Purkinje cell (primary cell): ENCODE data around the gene ZNF593. TPM values are rescaled to one million over a fixed set of nuclear protein-coding genes. Genes with fewer than 3 reads are reported as not detected.

Experiments used
- polyA plus RNA-seq: library from polyadenylated mRNA; unstranded; fragments of >200 nt; fragmentation: Nextera tagmentation; gene quantifications from 2 replicates; pipeline ENCODE4 v1.2.1, GENCODE V29; 2014

Gene ZNF593
- polyA plus RNA-seq = 12.0 and 13.6 TPM in 2 replicates

DNA sequence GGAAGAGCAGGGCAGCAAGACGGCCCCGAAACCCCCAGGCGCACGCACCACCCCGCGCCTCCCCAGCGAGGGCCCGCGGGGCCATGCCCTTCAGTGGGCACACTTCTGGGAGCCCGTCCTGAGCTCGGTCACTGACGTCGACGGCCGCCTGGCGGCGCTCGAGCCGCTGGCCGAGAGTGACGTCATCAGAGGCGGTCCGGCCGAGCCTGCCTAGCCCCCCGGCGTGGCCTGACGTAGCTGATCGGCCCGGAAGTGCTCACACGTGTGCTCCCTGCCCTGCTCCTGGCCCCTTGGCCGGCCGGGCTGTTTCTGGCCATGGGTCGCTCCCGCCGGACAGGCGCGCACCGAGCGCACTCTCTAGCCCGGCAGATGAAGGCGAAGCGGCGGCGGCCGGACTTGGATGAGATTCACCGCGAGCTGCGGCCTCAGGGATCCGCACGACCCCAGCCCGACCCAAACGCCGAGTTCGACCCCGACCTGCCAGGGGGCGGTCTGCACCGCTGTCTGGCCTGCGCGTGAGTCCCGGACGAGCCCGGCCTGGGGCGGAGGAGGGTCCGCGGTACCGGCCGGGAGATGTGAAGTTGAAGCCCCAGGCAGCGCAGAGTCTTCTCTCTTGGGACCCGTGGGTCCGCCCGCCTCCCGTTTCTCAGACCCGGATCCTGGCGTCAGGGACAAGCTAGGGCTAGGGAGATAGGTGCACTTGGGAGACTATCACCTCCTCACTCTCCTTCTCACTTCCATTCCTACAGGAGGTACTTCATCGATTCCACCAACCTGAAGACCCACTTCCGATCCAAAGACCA lies at the start of gene ZNF593:
Gene ZNF593 (plus strand): TSS at position 240 of the 803 bp plus-strand sequence. CDS start 76 bp downstream, at position 316.

DNA sequence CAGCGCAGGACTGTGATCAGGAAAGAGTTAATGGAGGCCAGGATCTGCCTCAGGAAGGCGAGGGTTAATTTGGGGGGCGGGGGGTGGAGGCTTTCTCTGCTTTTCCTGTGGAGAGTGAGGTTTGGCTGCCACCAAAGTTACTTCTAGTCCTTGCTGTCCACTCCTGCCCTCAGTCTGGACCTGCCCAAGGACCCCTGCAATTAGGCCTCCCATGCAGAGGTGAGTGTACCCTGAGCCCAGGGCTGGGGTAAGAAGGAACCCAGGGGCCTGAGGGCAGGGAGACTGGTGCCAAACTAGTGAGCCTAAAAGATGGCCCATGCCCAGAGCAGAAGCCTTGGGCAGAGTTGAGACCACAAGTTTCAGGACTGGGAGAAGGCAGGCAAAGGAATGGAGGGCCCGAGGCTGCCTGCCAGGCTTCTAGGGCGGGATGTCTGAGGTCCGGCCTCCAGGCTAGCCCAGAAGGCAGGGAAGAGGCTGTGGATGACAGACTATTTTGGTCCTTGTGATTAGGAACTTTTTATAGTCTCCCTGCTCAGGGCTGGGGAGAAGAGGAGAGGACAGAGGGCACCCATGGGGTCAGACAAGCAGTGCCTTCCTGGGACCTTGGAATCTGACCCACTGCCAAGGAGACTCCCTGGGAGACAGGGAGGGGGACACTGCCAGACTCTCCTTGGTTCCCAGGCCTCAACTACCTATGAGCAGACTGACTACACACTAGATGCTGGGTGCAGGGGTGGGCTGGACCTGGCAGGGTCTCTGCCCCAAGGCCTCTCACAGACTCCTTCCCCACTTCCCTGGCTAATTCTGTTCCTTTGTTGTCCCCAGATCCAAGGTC lies 10.6 kb upstream of the ZNF593 start, which contains the start of gene FAM110D:
Gene FAM110D (plus strand): TSS at position 172 of the 835 bp plus-strand sequence. CDS start 2,213 bp downstream, outside the sequence.

GRCh38 chr1:26168410-26169197 lies 1.1 kb upstream of the ZNF593 start, which contains the start of gene C1orf232:
C1orf232 (minus strand) TSS chr1:26168963; CDS start chr1:26168499, 464 bp downstream.

DNA sequence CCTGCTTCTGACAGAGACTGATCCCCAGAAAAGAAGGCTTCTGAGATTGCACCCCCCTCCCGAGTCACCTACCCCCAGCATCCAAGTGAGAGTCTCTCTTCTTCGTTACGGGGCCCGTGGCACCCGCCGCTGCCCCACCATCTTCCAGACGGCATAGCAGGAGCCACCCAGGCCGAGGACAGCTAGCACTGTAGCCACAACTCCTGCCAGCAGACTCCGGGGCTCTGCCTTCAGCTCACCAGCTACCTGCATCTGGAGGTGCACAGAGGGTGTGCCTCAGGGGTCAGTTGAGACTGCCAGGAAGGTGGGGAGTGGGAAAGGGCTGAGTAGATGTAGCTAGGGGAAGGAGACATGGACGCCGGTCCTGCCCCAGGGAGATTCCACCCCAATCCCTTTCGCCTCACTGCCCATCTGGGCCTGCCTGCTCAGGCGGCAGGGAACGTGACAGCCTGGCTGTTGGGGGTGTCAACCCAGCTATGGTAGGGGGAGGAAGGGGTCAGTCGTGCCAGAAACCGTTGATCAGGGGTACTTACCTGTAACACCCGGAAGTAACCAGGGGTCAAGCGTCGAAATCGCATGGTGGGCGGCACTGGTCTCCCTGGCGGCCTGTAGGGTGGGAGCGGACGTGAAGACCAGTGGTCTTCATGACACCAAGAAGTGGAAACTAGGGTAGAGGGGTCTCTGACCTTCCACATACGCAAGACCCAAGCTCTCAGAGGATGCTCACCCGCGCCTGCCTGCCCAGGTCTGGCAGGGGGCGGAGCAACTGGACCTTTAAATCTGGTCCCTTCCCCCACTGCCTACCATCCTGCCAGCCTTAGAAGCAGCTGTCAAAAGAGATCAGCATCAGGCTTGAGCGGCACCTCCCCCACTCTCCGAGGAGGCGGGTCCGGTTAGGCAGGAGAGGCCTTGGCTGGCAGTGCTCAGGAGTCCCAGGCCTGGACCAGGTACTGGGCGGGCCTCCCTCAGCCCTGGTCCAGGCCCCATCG lies 1.7 kb downstream of the ZNF593 start, which contains the start of gene ZNF593OS:
Gene ZNF593OS (minus strand): TSS at position 749 of the 989 bp plus-strand sequence. CDS start 171 bp downstream, at position 578.

GRCh38 chr1:26177182-26177684 lies 7.5 kb downstream of the ZNF593 start, which contains the start of gene CNKSR1:
CNKSR1 (plus strand) TSS chr1:26177491; CDS start chr1:26177548, 57 bp downstream.

DNA sequence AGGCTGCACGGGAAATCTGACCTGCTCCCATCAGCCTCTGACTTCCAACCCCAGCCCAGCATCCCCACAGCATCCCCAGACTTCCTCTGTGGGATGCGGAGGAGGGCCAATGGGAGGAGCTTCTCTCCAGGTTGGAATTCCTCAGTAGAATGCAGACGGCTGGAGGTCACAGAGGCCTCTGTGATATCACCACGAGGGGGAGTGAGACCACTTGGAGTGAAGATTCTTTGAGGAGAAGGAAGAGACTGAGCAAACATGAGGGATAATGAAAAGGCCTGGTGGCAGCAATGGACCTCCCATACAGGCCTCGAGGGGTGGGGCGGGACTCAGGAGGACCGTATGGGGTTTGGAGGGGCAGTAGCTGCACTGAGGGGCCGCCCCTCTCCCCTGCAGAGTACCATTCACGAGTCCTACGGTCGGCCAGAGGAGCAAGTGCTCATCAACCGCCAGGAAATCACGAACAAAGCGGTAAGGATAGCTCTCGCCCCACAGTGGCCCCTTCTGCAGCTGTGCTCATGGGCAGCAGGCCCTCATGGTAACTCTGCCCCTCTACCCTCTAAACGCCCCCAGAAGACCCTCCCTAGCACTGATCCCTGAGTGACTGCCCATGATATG lies 20.8 kb downstream of the ZNF593 start, which contains the start of gene CATSPER4:
Gene CATSPER4 (plus strand): TSS at position 230 of the 615 bp plus-strand sequence. CDS start 26 bp downstream, at position 256.

Other genes starting within 250 kb of the ZNF593 start
- 0.34 and 2.4 TPM in 2 replicates for gene PAFAH2, start 171.8 kb upstream of the ZNF593 start, polyA plus RNA-seq
- gene EXTL1, start 148.1 kb upstream of the ZNF593 start, polyA plus RNA-seq = 0.50 TPM in 1 of 2 replicates, not detected in the other
- gene SLC30A2, start 123.8 kb upstream of the ZNF593 start, polyA plus RNA-seq = not detected in 2 replicates
- not detected in 2 replicates for gene TRIM63, start 102.3 kb upstream of the ZNF593 start, polyA plus RNA-seq
- 2.7 and 4.6 TPM in 2 replicates for gene PDIK1L, start 58.1 kb upstream of the ZNF593 start, polyA plus RNA-seq
- gene FAM110D, start 10.8 kb upstream of the ZNF593 start, polyA plus RNA-seq = 0.08 and 0.19 TPM in 2 replicates
- gene C1orf232, start 945 bp upstream of the ZNF593 start, polyA plus RNA-seq = not detected in 2 replicates
- gene ZNF593OS, start 1.9 kb downstream of the ZNF593 start, polyA plus RNA-seq = not detected in 2 replicates
- 0.81 TPM in 1 of 2 replicates, not detected in the other for gene CNKSR1, start 7.6 kb downstream of the ZNF593 start, polyA plus RNA-seq
- gene CATSPER4, start 20.7 kb downstream of the ZNF593 start, polyA plus RNA-seq = not detected in 2 replicates
- gene CEP85, start 64.3 kb downstream of the ZNF593 start, polyA plus RNA-seq = 1.9 and 2.0 TPM in 2 replicates
- 300 and 473 TPM in 2 replicates for gene SH3BGRL3, start 110.2 kb downstream of the ZNF593 start, polyA plus RNA-seq
- 5.2 and 6.2 TPM in 2 replicates for gene UBXN11, start 136.7 kb downstream of the ZNF593 start, polyA plus RNA-seq
- gene CD52, start 148.1 kb downstream of the ZNF593 start, polyA plus RNA-seq = 2.4 TPM in 1 of 2 replicates, not detected in the other
- gene CRYBG2, start 184.2 kb downstream of the ZNF593 start, polyA plus RNA-seq = not detected in 2 replicates
- 0.34 TPM in 1 of 2 replicates, not detected in the other for gene ZNF683, start 202.8 kb downstream of the ZNF593 start, polyA plus RNA-seq
- not detected in 2 replicates for gene LIN28A, start 240.9 kb downstream of the ZNF593 start, polyA plus RNA-seq